HS-5 (cell line): ENCODE measurements around the gene UBL4A.
A peak's percentile ranks its signal among the peaks of the same experiment; 100 is the strongest.

Experiments
- DNase-seq: peaks from one replicate; pipeline ENCODE4 v3.0.0-alpha.2; 2012; ENCODE audit warnings: low read depth

Gene UBL4A

GRCh38 chrX:154481911-154482601 is 4.4 kb downstream of the UBL4A start:
- DNase-seq, result no peak

GRCh38 chrX:154481195-154481594 is 5.2 kb downstream of the UBL4A start:
- DNase-seq, result no peak

- peak; percentile 56 for DNase-seq
Observed at GRCh38 chrX:154478728-154479622, 7.4 kb downstream of the UBL4A start, which contains the start of gene LAGE3. Gene LAGE3, minus strand, starts transcription at chrX:154479281. Its CDS starts 366 bp downstream, at chrX:154478915.

GRCh38 chrX:154477891-154478477 is 8.4 kb downstream of the UBL4A start:
- no peak for DNase-seq

- no peak for DNase-seq
Observed at GRCh38 chrX:154476821-154477220, 9.6 kb downstream of the UBL4A start.

- no peak for DNase-seq
Observed at GRCh38 chrX:154473683-154474082, 12.7 kb downstream of the UBL4A start.

- DNase-seq, result no peak
Observed at GRCh38 chrX:154472685-154473632, 13.5 kb downstream of the UBL4A start.

GRCh38 chrX:154471839-154472684 is 14.4 kb downstream of the UBL4A start:
- DNase-seq, result no peak

- DNase-seq, result no peak
Observed at GRCh38 chrX:154470914-154471568, 15.4 kb downstream of the UBL4A start.

GRCh38 chrX:154470434-154470833 is 16.0 kb downstream of the UBL4A start:
- no peak for DNase-seq

- DNase-seq, result no peak
Observed at GRCh38 chrX:154469880-154470279, 16.5 kb downstream of the UBL4A start.

- no peak for DNase-seq
Observed at GRCh38 chrX:154469114-154469513, 17.3 kb downstream of the UBL4A start.

GRCh38 chrX:154468217-154468616 is 18.2 kb downstream of the UBL4A start:
- DNase-seq, result no peak

GRCh38 chrX:154467556-154467955 is 18.9 kb downstream of the UBL4A start:
- no peak for DNase-seq

- DNase-seq, result no peak
Observed at GRCh38 chrX:154466907-154467306, 19.5 kb downstream of the UBL4A start.

GRCh38 chrX:154466036-154466435 is 20.4 kb downstream of the UBL4A start:
- DNase-seq, result no peak

- no peak for DNase-seq
Observed at GRCh38 chrX:154465601-154466000, 20.8 kb downstream of the UBL4A start.

GRCh38 chrX:154464806-154465365 is 21.5 kb downstream of the UBL4A start:
- no peak for DNase-seq

- no peak for DNase-seq
Observed at GRCh38 chrX:154463611-154464220, 22.7 kb downstream of the UBL4A start.
